MG63 (cell line): Measurements from ENCODE around the gene A3GALT2. TPM values are rescaled to one million over a fixed set of nuclear protein-coding genes. Genes with fewer than 3 reads are reported as not detected.
A peak's percentile ranks its signal among the peaks of the same experiment; 100 is the strongest.

Experiments used
- DNase-seq: peaks from one replicate; pipeline ENCODE4 v3.0.0-alpha.2; 2020
- H3K27me3 ChIP-seq: fragments of 250-450 bp; sonication (Bioruptor Pico); 2 replicates; pipeline ENCODE4 v1.5.1; 2020; ENCODE audit warnings: mild to moderate bottlenecking, moderate library complexity
- H3K36me3 ChIP-seq: fragments of 250-450 bp; sonication (Bioruptor Pico); 2 replicates; pipeline ENCODE4 v1.5.1; 2020; ENCODE audit warnings: mild to moderate bottlenecking, moderate library complexity
- H3K4me3 ChIP-seq: fragments of 250-450 bp; sonication (Bioruptor Pico); 2 replicates; pipeline ENCODE4 v1.5.1; 2020; ENCODE audit warnings: mild to moderate bottlenecking, moderate library complexity
- H3K9me3 ChIP-seq: fragments of 250-450 bp; sonication (Bioruptor Pico); 2 replicates; pipeline ENCODE4 v1.5.1; 2020; ENCODE audit warnings: mild to moderate bottlenecking, moderate library complexity
- total RNA-seq: library from RNA; depleted of rRNA; stranded (reverse); fragments of >200 nt; shearing (Covaris generic); gene quantifications from 2 replicates; pipeline ENCODE4 v1.2.3, GENCODE V29; 2014; ENCODE audit warnings: low replicate concordance

Gene A3GALT2
- total RNA-seq, 1 experiment from 2014 or later = not detected

- Histone ChIP-seq H3K36me3 (no peaks in the 10 kb centered on the region), H3K4me3 (no peak overlapping the region), H3K27me3 (no peaks in the 10 kb centered on the region), H3K9me3 (no peaks in the 10 kb centered on the region)
- no peak for DNase-seq
These were observed 13.4 kb downstream of the A3GALT2 start for GRCh38 chr1:33307494-33307864.

GRCh38 chr1:33306653-33307493 is 14.0 kb downstream of the A3GALT2 start:
- Histone ChIP-seq H3K36me3 (no peaks in the 10 kb centered on the region), H3K9me3 (no peaks in the 10 kb centered on the region), H3K4me3 (no peak overlapping the region), H3K27me3 (no peaks in the 10 kb centered on the region)
- DNase-seq = no peak

GRCh38 chr1:33305816-33306652 is 14.9 kb downstream of the A3GALT2 start:
- H3K36me3 ChIP-seq = no peaks in the 10 kb centered on the region
- no peaks in the 10 kb centered on the region for H3K27me3 ChIP-seq
- H3K9me3 ChIP-seq = no peaks in the 10 kb centered on the region
- no peak for DNase-seq
- no peak overlapping the region for H3K4me3 ChIP-seq

GRCh38 chr1:33305016-33305415 is 15.9 kb downstream of the A3GALT2 start:
- no peaks in the 10 kb centered on the region for H3K9me3 ChIP-seq
- no peaks in the 10 kb centered on the region for H3K27me3 ChIP-seq
- H3K36me3 ChIP-seq = no peaks in the 10 kb centered on the region
- no peak overlapping the region for H3K4me3 ChIP-seq
- DNase-seq = no peak

- H3K27me3 ChIP-seq = no peaks in the 10 kb centered on the region
- no peaks in the 10 kb centered on the region for H3K9me3 ChIP-seq
- H3K4me3 ChIP-seq = no peak overlapping the region
- DNase-seq = no peak
- H3K36me3 ChIP-seq = no peaks in the 10 kb centered on the region
These were observed 18.6 kb downstream of the A3GALT2 start for GRCh38 chr1:33302325-33302724.

- no peaks in the 10 kb centered on the region for H3K36me3 ChIP-seq
- DNase-seq = no peak
- H3K9me3 ChIP-seq = no peaks in the 10 kb centered on the region
- no peak overlapping the region for H3K4me3 ChIP-seq
- H3K27me3 ChIP-seq = no peaks in the 10 kb centered on the region
These were observed 19.5 kb downstream of the A3GALT2 start for GRCh38 chr1:33301273-33301984.

GRCh38 chr1:33300673-33301072 is 20.2 kb downstream of the A3GALT2 start:
- Histone ChIP-seq H3K36me3 (no peaks in the 10 kb centered on the region), H3K9me3 (no peaks in the 10 kb centered on the region), H3K4me3 (no peak overlapping the region), H3K27me3 (no peaks in the 10 kb centered on the region)
- peak; percentile 13 for DNase-seq

- Histone ChIP-seq H3K27me3 (no peaks in the 10 kb centered on the region), H3K36me3 (no peaks in the 10 kb centered on the region), H3K9me3 (no peaks in the 10 kb centered on the region), H3K4me3 (no peak overlapping the region)
- no peak for DNase-seq
These were observed 21.3 kb downstream of the A3GALT2 start for GRCh38 chr1:33299461-33300155.

GRCh38 chr1:33298623-33299277 is 22.1 kb downstream of the A3GALT2 start:
- peak; percentile 62 for DNase-seq
- Histone ChIP-seq H3K27me3 (no peaks in the 10 kb centered on the region), H3K4me3 (no peak overlapping the region), H3K9me3 (no peaks in the 10 kb centered on the region), H3K36me3 (no peaks in the 10 kb centered on the region)

GRCh38 chr1:33297911-33298622 is 22.8 kb downstream of the A3GALT2 start:
- no peaks in the 10 kb centered on the region for H3K36me3 ChIP-seq
- no peak for DNase-seq
- H3K4me3 ChIP-seq = no peak overlapping the region
- no peaks in the 10 kb centered on the region for H3K27me3 ChIP-seq
- no peaks in the 10 kb centered on the region for H3K9me3 ChIP-seq

GRCh38 chr1:33296824-33297223 is 24.1 kb downstream of the A3GALT2 start:
- DNase-seq = no peak
- no peaks in the 10 kb centered on the region for H3K9me3 ChIP-seq
- no peaks in the 10 kb centered on the region for H3K36me3 ChIP-seq
- H3K4me3 ChIP-seq = no peak overlapping the region
- no peaks in the 10 kb centered on the region for H3K27me3 ChIP-seq

- no peaks in the 10 kb centered on the region for H3K27me3 ChIP-seq
- H3K36me3 ChIP-seq = no peaks in the 10 kb centered on the region
These were observed 24.8 kb downstream of the A3GALT2 start for GRCh38 chr1:33296082-33296458.

GRCh38 chr1:33295450-33296081 is 25.3 kb downstream of the A3GALT2 start:
- peak; percentile 66 for DNase-seq
- Histone ChIP-seq H3K36me3 (no peaks in the 10 kb centered on the region), H3K4me3 (no peak overlapping the region), H3K9me3 (no peaks in the 10 kb centered on the region), H3K27me3 (no peaks in the 10 kb centered on the region)

More at GRCh38 chr1:33296082-33296458, 24.8 kb downstream of the A3GALT2 start:
- Histone ChIP-seq H3K9me3 (no peaks in the 10 kb centered on the region), H3K4me3 (no peak overlapping the region)
- no peak for DNase-seq

- H3K36me3 ChIP-seq = no peaks in the 10 kb centered on the region
- no peaks in the 10 kb centered on the region for H3K27me3 ChIP-seq
- H3K9me3 ChIP-seq = no peaks in the 10 kb centered on the region
- DNase-seq = no peak
- H3K4me3 ChIP-seq = no peak overlapping the region
These were observed 25.9 kb downstream of the A3GALT2 start for GRCh38 chr1:33295023-33295422.
